NOMO-1 treated with DMSO at 0.1 percent for 48 hours (cell line): ENCODE results near the gene CADM1.

ENCODE experiments used
- DNase-seq: peaks from one replicate; lab custom pipeline; 2025; ENCODE audit not compliant: unreplicated experiment; lab: John Stamatoyannopoulos, UW

Gene CADM1

DNA sequence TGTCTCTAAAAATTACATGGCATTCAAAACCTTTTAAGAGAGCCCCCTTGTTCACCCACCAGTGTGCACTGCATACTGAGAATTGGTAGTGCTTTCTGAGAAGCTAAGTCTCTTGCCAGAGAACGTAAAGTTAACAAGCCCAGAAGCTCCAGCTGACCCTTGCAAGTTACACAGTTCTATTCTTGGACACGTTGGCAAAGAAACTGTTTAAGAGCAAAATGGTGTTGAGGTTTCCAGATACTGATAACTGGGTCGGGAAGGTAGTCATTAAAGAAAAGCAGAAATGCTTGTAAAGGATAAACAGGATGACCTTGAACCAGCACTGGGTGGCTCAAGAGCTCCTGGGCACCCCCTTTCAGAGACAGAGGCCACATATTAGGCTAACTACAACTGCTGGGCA is 284.8 kb downstream of the CADM1 start:
- no peak for DNase-seq

- no peak for DNase-seq
These were observed 286.4 kb downstream of the CADM1 start for GRCh38 chr11:115217726-115218311.

GRCh38 chr11:115215694-115216617 is 288.3 kb downstream of the CADM1 start:
- no peak for DNase-seq

- DNase-seq, result no peak
These were observed 289.5 kb downstream of the CADM1 start for GRCh38 chr11:115214644-115215234.

DNA sequence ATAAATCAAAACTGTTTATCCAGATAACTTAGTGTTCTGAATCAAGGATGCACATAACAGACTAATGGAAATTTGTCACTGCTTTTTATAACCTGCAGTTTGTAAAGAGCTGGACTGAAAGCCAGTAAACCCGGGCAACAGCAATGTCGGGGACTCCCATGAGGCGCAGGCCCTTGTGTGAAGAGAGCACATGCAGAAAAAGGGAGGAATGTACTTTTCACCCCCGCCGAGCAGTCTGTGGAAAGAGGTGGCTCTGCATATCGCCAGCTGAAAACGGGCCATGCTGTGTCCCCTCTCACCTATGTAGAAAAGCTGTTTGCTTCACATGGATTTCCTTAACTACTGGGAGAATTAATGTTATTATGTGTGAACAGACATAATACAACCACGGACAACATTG is 291.2 kb downstream of the CADM1 start:
- DNase-seq, result no peak

- no peak for DNase-seq
These were observed 295.4 kb downstream of the CADM1 start for GRCh38 chr11:115208808-115209259.

DNA sequence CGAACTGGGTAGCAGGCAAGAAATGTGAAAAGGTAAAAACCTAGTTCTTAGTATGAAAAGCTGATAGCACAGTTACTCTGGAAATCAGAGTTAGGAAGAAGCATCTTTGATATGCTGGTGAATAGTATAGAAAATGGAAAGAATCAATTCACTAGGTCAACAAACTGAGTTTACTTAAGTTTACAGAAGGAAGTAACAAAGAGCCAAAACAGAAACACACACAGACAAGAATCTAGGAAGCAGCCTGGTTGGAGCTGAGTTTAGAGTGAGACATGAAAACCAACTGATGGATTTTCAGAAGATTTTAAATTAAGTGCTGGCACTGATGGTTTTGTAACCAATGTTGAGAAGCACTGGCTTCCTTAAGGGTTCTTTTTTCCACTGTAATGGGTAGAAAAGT is 296.3 kb downstream of the CADM1 start:
- DNase-seq, result no peak

DNA sequence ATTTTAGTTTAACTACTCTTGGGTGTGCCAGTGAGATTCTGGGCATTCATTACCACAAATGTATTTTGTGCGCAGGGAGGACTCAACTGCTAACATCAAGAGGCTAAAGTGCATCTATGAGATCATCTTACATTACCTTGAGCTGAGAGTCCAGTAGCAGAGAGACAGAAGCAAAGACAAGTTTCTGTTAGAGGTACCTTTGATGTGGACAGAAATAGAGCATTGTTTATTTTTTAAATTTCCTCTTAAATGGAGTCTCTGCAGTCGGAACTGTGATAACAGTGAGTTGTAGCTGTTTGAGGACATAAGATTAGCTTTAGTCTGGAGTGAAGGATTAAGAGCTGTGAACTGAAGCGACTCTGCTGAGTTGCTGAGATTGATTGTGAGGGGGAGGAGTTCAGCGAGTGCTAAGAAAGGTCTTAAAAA is 297.0 kb downstream of the CADM1 start:
- DNase-seq, result no peak

GRCh38 chr11:115206365-115207022 is 297.7 kb downstream of the CADM1 start:
- DNase-seq, result no peak

DNA sequence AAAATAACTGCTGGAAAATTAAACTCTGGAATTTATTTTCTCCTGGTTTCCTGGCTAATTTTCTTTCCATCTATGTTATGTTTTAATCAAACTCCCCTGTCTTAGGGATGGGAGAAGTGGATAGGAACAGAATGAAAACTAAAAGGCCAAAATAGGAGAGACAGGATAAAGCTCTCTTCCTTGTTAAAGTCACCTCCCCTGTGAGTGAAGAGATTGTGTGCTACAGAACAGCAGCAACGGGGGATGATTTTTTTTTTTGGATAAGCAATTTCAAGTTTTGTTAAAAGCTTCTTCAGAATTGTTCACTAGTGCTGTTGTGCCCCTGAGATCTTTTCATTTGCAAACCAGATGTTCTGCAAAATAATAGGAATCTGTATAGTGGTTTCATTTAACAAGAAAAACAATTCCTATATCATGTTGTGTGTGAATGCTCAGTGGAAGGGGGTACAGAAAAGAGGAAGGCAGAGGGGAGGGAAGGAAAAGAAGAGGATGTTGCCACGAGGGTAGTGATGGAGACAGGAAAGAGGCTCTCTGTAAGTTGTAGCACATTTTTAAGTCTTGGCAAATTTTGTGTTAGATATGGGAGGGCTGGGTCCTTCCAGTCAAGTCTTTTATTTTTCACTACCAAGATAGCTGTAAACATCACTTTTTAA is 301.2 kb downstream of the CADM1 start:
- DNase-seq, result no peak

GRCh38 chr11:115202074-115202473 is 302.1 kb downstream of the CADM1 start:
- no peak for DNase-seq

DNA sequence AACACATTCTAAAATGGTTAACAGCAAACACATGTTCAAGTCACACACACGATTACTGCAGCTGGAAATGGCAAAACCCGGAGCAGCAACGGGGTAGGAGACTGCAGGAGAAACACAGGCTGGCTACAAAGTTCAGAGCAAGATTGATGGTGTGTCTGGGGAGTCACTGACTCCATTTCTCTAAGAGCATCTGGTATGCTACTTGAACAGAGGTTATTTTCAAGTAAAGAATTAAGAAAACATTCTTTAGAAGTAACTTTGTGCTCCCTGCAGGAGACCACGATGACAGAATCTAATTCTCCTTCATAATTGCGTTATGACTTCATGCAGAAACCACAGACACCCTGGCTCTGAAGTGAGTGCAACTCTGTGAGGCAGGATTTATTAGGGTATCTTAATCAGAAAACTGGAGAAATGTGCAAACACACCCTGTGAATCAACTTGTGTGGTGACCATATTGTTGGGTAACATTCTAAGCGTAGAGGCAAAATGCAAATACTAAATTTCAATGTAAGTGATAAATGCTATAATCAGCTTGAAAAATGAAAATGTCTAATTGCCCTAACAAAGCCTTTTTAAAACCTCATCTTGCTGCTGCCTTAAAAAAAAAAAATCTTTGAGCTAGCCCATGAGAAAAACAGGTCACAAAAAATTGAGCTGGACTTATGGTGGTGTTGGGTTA is 303.0 kb downstream of the CADM1 start:
- DNase-seq, result no peak

DNA sequence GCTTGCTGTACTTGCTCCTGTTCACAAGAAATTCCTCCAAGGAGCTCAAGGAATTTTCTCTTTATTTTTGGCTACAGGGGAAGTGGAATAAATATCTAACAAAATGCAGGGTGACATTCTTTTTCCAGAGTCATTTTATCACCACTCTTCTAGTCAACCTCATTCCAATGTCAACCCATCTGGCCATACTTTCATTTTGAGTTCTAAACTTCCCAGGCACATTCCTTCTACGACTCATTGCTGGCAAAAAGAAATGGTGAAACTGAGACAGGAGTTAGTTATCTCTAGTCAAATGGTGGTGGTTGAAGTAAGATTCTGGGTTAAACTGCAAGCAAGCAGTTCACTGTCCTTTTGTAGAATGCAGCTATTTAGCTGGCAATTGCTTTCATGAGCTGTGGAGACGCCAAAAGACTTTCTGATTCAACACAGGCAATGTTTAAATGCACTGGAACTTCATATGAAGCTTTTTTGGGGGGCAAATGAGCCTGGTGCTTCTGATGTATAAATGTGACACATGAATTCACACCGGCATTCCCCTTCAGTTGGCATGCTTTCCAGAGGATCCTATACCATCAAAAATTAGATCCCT is 304.6 kb downstream of the CADM1 start:
- DNase-seq, result no peak

GRCh38 chr11:115198321-115198741 is 305.9 kb downstream of the CADM1 start:
- no peak for DNase-seq

- DNase-seq, result no peak
These were observed 306.8 kb downstream of the CADM1 start for GRCh38 chr11:115197433-115197832.

- no peak for DNase-seq
These were observed 307.2 kb downstream of the CADM1 start for GRCh38 chr11:115197031-115197430.

DNA sequence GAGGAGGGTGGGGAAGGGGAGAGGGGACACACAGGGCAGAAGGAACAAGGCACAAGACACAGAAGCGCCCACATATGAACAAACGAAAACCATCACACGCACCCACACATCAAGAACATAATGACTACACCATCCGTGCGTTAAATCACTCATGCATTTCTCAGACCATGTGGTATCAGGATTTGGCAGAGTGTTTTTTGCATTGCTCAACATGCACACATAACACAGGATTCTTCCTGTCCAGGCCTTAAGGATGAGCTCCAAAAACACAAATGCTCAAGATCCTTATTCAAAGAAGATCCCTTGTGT is 309.5 kb downstream of the CADM1 start:
- DNase-seq, result no peak

GRCh38 chr11:115193914-115194801 is 310.1 kb downstream of the CADM1 start:
- no peak for DNase-seq

DNA sequence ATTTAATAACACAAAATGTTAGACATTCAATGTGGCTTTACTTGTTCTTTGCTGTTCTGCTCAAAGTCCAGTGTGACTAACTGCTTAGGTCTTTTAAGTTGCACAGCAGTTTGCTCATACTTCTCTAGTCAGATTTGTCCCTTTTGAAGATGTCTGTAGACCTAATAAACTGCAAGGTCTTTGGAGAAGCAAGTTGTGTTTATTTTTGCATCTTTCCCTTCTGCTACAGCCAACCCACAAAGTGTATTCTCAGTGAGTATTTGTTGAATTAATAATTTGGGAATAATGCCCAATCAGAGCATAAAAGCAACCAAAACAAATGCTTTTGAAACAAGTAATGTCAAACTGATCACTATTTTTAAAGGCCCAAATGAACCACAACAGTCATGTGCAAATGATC is 312.5 kb downstream of the CADM1 start:
- no peak for DNase-seq
